GM12878 (cell line): Measurements from ENCODE around the gene SRRM3. TPM values are rescaled to one million over a fixed set of nuclear protein-coding genes. Genes with fewer than 3 reads are reported as not detected.

Source experiments
- ATF7 ChIP-seq: fragments of 450-650 bp; IDR thresholded peaks from 2 replicates; pipeline ENCODE4 v1.6.1; 2016; ENCODE audit warnings: low read depth, mild to moderate bottlenecking
- CHD4 ChIP-seq: fragments of 200-600 bp; sonication (generic); IDR thresholded peaks from 2 replicates; pipeline ENCODE4 v1.6.1; 2016; ENCODE audit warnings: mild to moderate bottlenecking
- CREB1 ChIP-seq: IDR thresholded peaks from 2 replicates; pipeline ENCODE4 v1.6.1; 2012; ENCODE audit warnings: low read depth, mild to moderate bottlenecking, inconsistent platforms
- EP300 ChIP-seq, 2 experiments: fragments of 150-350 bp in 1 of 2; IDR thresholded peaks; 2 replicates each; pipeline ENCODE4 v1.6.1; 2011 to 2012; ENCODE audit warnings: low read depth in 2 of 2, low read length in 2 of 2, borderline replicate concordance in 1 of 2, improper control_type of control experiment in 1 of 2, inconsistent platforms in 1 of 2; ENCODE audit not compliant: control insufficient read depth in 1 of 2
- EZH2 ChIP-seq: IDR thresholded peaks from 2 replicates; pipeline ENCODE4 v1.6.1; 2012; ENCODE audit warnings: low read depth, mild to moderate bottlenecking, control low read depth, inconsistent platforms, low read length, borderline replicate concordance; ENCODE audit not compliant: control insufficient read depth
- FOXM1 ChIP-seq: IDR thresholded peaks from 2 replicates; pipeline ENCODE4 v1.6.1; 2012; ENCODE audit warnings: low read depth, mild to moderate bottlenecking, inconsistent platforms, low read length, moderate library complexity
- JUNB ChIP-seq: IDR thresholded peaks from 2 replicates; pipeline ENCODE4 v1.6.1; 2016; ENCODE audit warnings: antibody characterized with exemption, mild to moderate bottlenecking
- LARP7 ChIP-seq: fragments of 450-650 bp; IDR thresholded peaks from 2 replicates; pipeline ENCODE4 v1.6.1; 2017; ENCODE audit warnings: mild to moderate bottlenecking
- NFXL1 ChIP-seq: fragments of 450-650 bp; IDR thresholded peaks from 2 replicates; pipeline ENCODE4 v1.6.1; 2017; ENCODE audit warnings: antibody characterized with exemption, mild to moderate bottlenecking, borderline replicate concordance
- POLR2A ChIP-seq: IDR thresholded peaks from 2 replicates; pipeline ENCODE4 v1.6.1; 2011; ENCODE audit warnings: low read depth, mild to moderate bottlenecking, low read length
- POLR2AphosphoS2 ChIP-seq: IDR thresholded peaks from 2 replicates; pipeline ENCODE4 v1.6.1; 2011; ENCODE audit warnings: low read depth, mild to moderate bottlenecking, low read length, improper control_type of control experiment, moderate library complexity
- SREBF1 ChIP-seq: IDR thresholded peaks from 2 replicates; pipeline ENCODE4 v1.6.1; 2012; ENCODE audit warnings: mild to moderate bottlenecking, low read length
- SUPT20H ChIP-seq: IDR thresholded peaks from 2 replicates; pipeline ENCODE4 v1.6.1; 2011; ENCODE audit warnings: low read depth, mild to moderate bottlenecking, low read length, moderate library complexity, borderline replicate concordance; ENCODE audit not compliant: control insufficient read depth
- TAF1 ChIP-seq: IDR thresholded peaks from 2 replicates; pipeline ENCODE4 v1.6.1; 2011; ENCODE audit warnings: mild to moderate bottlenecking, low read depth, low read length, borderline replicate concordance
- ZBTB33 ChIP-seq: fragments of 450-650 bp; IDR thresholded peaks from 2 replicates; pipeline ENCODE4 v1.6.1; 2017; ENCODE audit warnings: mild to moderate bottlenecking
- polyA plus RNA-seq, 11 experiments: library from polyadenylated mRNA; depleted of rRNA in 4 of 11; unstranded in 6 of 11; stranded (reverse) in 5 of 11; fragments of >200 nt; fragmentation: Nextera tagmentation in 4 of 11; fragmentation: Illumina TruSeq in 1 of 11; extraction: Ambion mirVana in 4 of 11; extraction: Trizol in 1 of 11; gene quantifications; 1 replicate in 1 of 11; 2 replicates in 10 of 11; pipeline versions ENCODE4 v1.2.1 to v1.2.3, GENCODE V29; 2011 to 2016; ENCODE audit warnings: inconsistent platforms in 2 of 11, missing spikeins in 2 of 11, low read depth in 1 of 11
- total RNA-seq, 4 experiments: library from RNA; depleted of rRNA in 3 of 4; stranded (reverse); fragments of >200 nt in 3 of 4; fragmentation: Illumina TruSeq in 1 of 4; extraction: Trizol in 1 of 4; gene quantifications; 2 replicates each; pipeline versions ENCODE4 v1.2.1 to v1.2.3, GENCODE V29; 2013 to 2021
- TF ChIP-seq, protein P1 (sequence below): fragments of 450-650 bp; IDR thresholded peaks from 2 replicates; pipeline ENCODE4 v1.6.1; 2016; ENCODE audit warnings: mild to moderate bottlenecking
- TF ChIP-seq, protein P2 (sequence below): fragments of 450-650 bp; formaldehyde crosslinking; IDR thresholded peaks from 2 replicates; pipeline ENCODE4 v1.5.0; 2022; ENCODE audit warnings: mild to moderate bottlenecking, missing genetic modification characterization
- TF ChIP-seq, protein P3 (sequence below): fragments of 450-650 bp; conservative IDR thresholded peaks from 2 replicates; pipeline ENCODE4 v1.6.1; 2017; ENCODE audit warnings: mild to moderate bottlenecking, moderate library complexity
- TF ChIP-seq, protein P4 (sequence below): IDR thresholded peaks from 2 replicates; pipeline ENCODE4 v1.6.1; 2011; ENCODE audit warnings: mild to moderate bottlenecking, low read depth, low read length, moderate library complexity; ENCODE audit not compliant: insufficient replicate concordance

Gene SRRM3
- total and polyA plus RNA-seq, 10 of the 15 experiments (the other 5 are each of a cell fraction or from before 2014, with no cell fraction given): 0.03 to 0.15 (median 0.05) TPM; not detected in 6

GRCh38 chr7:76302347-76303201 is 100.9 kb downstream of the SRRM3 start, which contains the start of gene HSPB1 (continued):
- TF ChIP-seq ZBTB33: no peak
- TF ChIP-seq, protein P1, sequence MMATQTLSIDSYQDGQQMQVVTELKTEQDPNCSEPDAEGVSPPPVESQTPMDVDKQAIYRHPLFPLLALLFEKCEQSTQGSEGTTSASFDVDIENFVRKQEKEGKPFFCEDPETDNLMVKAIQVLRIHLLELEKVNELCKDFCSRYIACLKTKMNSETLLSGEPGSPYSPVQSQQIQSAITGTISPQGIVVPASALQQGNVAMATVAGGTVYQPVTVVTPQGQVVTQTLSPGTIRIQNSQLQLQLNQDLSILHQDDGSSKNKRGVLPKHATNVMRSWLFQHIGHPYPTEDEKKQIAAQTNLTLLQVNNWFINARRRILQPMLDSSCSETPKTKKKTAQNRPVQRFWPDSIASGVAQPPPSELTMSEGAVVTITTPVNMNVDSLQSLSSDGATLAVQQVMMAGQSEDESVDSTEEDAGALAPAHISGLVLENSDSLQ: no peak
- TF ChIP-seq SREBF1: no peak
- TF ChIP-seq, protein P2, sequence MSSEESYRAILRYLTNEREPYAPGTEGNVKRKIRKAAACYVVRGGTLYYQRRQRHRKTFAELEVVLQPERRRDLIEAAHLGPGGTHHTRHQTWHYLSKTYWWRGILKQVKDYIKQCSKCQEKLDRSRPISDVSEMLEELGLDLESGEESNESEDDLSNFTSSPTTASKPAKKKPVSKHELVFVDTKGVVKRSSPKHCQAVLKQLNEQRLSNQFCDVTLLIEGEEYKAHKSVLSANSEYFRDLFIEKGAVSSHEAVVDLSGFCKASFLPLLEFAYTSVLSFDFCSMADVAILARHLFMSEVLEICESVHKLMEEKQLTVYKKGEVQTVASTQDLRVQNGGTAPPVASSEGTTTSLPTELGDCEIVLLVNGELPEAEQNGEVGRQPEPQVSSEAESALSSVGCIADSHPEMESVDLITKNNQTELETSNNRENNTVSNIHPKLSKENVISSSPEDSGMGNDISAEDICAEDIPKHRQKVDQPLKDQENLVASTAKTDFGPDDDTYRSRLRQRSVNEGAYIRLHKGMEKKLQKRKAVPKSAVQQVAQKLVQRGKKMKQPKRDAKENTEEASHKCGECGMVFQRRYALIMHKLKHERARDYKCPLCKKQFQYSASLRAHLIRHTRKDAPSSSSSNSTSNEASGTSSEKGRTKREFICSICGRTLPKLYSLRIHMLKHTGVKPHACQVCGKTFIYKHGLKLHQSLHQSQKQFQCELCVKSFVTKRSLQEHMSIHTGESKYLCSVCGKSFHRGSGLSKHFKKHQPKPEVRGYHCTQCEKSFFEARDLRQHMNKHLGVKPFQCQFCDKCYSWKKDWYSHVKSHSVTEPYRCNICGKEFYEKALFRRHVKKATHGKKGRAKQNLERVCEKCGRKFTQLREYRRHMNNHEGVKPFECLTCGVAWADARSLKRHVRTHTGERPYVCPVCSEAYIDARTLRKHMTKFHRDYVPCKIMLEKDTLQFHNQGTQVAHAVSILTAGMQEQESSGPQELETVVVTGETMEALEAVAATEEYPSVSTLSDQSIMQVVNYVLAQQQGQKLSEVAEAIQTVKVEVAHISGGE (CRISPR knock-in tag): no peak
- TF ChIP-seq NFXL1: no peak
- 0 out of 2 replicates have a peak, but pooled peaks have one; percentile 22 for TF ChIP-seq ATF7
- TF ChIP-seq LARP7: peak; percentile 88
- TF ChIP-seq, protein P3, sequence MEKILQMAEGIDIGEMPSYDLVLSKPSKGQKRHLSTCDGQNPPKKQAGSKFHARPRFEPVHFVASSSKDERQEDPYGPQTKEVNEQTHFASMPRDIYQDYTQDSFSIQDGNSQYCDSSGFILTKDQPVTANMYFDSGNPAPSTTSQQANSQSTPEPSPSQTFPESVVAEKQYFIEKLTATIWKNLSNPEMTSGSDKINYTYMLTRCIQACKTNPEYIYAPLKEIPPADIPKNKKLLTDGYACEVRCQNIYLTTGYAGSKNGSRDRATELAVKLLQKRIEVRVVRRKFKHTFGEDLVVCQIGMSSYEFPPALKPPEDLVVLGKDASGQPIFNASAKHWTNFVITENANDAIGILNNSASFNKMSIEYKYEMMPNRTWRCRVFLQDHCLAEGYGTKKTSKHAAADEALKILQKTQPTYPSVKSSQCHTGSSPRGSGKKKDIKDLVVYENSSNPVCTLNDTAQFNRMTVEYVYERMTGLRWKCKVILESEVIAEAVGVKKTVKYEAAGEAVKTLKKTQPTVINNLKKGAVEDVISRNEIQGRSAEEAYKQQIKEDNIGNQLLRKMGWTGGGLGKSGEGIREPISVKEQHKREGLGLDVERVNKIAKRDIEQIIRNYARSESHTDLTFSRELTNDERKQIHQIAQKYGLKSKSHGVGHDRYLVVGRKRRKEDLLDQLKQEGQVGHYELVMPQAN: peak; percentile 58; the same call in 1 of the 2 replicates
- peak in 1 of 2 experiments; percentile 33; a peak in 1 of 4 replicates for TF ChIP-seq EP300 (IDR thresholded peaks at IDR 0.05; ENCODE audit: borderline replicate concordance in 1 of 2, control insufficient read depth in 1 of 2, low read depth in 2 of 2, low read length in 2 of 2)
- no peak for TF ChIP-seq EZH2
- peak; percentile 95 for TF ChIP-seq POLR2A
- TF ChIP-seq CREB1: peak; percentile 57; the same call in 1 of the 2 replicates
- no peak for TF ChIP-seq SUPT20H
- TF ChIP-seq CHD4: no peak
- TF ChIP-seq, protein P4, sequence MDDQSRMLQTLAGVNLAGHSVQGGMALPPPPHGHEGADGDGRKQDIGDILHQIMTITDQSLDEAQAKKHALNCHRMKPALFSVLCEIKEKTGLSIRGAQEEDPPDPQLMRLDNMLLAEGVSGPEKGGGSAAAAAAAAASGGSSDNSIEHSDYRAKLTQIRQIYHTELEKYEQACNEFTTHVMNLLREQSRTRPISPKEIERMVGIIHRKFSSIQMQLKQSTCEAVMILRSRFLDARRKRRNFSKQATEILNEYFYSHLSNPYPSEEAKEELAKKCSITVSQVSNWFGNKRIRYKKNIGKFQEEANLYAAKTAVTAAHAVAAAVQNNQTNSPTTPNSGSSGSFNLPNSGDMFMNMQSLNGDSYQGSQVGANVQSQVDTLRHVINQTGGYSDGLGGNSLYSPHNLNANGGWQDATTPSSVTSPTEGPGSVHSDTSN: no peak
- peak; percentile 68; the same call in 1 of the 2 replicates for TF ChIP-seq TAF1
- peak; percentile 91; the same call in 1 of the 2 replicates for TF ChIP-seq POLR2AphosphoS2
- no peak for TF ChIP-seq FOXM1
- TF ChIP-seq JUNB: no peak
